ENCODE data around the gene ZSWIM5. TPM values are rescaled to one million over a fixed set of nuclear protein-coding genes. Genes with fewer than 3 reads are reported as not detected.
A peak's percentile ranks its signal among the peaks of the same experiment; 100 is the strongest.

Gene ZSWIM5
- total RNA-seq, 1 experiment from 2014 or later = 2.2 TPM

- H3K4me3 Mint-ChIP-seq = no peak overlapping the region
- H3K9me3 Mint-ChIP-seq = no peaks in the 10 kb centered on the region
- peaks cover 6% of the 10 kb centered on the region for H3K4me1 Mint-ChIP-seq
- no peak for TF ChIP-seq IRF2 (CRISPR knock-in tag; IDR thresholded peaks at IDR 0.05; ENCODE audit: borderline replicate concordance, low read depth)
- TF ChIP-seq NR3C1 (CRISPR knock-in tag; conservative IDR thresholded peaks at IDR 0.05; ENCODE audit: low read depth) = no peak
- TF ChIP-seq ZNF425 (CRISPR knock-in tag; conservative IDR thresholded peaks at IDR 0.05) = no peak
- no peak for TF ChIP-seq HMGA2 (CRISPR knock-in tag; IDR thresholded peaks at IDR 0.05)
- TF ChIP-seq, protein P1, sequence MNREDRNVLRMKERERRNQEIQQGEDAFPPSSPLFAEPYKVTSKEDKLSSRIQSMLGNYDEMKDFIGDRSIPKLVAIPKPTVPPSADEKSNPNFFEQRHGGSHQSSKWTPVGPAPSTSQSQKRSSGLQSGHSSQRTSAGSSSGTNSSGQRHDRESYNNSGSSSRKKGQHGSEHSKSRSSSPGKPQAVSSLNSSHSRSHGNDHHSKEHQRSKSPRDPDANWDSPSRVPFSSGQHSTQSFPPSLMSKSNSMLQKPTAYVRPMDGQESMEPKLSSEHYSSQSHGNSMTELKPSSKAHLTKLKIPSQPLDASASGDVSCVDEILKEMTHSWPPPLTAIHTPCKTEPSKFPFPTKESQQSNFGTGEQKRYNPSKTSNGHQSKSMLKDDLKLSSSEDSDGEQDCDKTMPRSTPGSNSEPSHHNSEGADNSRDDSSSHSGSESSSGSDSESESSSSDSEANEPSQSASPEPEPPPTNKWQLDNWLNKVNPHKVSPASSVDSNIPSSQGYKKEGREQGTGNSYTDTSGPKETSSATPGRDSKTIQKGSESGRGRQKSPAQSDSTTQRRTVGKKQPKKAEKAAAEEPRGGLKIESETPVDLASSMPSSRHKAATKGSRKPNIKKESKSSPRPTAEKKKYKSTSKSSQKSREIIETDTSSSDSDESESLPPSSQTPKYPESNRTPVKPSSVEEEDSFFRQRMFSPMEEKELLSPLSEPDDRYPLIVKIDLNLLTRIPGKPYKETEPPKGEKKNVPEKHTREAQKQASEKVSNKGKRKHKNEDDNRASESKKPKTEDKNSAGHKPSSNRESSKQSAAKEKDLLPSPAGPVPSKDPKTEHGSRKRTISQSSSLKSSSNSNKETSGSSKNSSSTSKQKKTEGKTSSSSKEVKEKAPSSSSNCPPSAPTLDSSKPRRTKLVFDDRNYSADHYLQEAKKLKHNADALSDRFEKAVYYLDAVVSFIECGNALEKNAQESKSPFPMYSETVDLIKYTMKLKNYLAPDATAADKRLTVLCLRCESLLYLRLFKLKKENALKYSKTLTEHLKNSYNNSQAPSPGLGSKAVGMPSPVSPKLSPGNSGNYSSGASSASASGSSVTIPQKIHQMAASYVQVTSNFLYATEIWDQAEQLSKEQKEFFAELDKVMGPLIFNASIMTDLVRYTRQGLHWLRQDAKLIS (CRISPR knock-in tag; IDR thresholded peaks at IDR 0.05; ENCODE audit: borderline replicate concordance) = no peak
- no peak for TF ChIP-seq JUN (CRISPR knock-in tag; IDR thresholded peaks at IDR 0.05)
- TF ChIP-seq TCF7 (CRISPR knock-in tag; IDR thresholded peaks at IDR 0.05; ENCODE audit: low read depth) = no peak
- no peak for TF ChIP-seq ZSCAN18 (CRISPR knock-in tag; IDR thresholded peaks at IDR 0.05)
- no peak for TF ChIP-seq ZNF416 (CRISPR knock-in tag; IDR thresholded peaks at IDR 0.05)
- TF ChIP-seq GRHL2 (CRISPR knock-in tag; IDR thresholded peaks at IDR 0.05; ENCODE audit: insufficient replicate concordance, severe bottlenecking) = no peak
- no peak for TF ChIP-seq CDX4 (CRISPR knock-in tag; IDR thresholded peaks at IDR 0.05; ENCODE audit: borderline replicate concordance)
- no peak for TF ChIP-seq TP53 (CRISPR knock-in tag; IDR thresholded peaks at IDR 0.05)
- TF ChIP-seq, protein P2, sequence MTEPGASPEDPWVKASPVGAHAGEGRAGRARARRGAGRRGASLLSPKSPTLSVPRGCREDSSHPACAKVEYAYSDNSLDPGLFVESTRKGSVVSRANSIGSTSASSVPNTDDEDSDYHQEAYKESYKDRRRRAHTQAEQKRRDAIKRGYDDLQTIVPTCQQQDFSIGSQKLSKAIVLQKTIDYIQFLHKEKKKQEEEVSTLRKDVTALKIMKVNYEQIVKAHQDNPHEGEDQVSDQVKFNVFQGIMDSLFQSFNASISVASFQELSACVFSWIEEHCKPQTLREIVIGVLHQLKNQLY (CRISPR knock-in tag; IDR thresholded peaks at IDR 0.05) = no peak
- H3K36me3 Mint-ChIP-seq = peaks cover 24% of the 10 kb centered on the region
- POLR2A ChIA-PET = interaction anchor here (1.2 kb wide), 1 partner anchor 11 kb away, joined by 4 read pairs; the partner anchor contains the start of gene UROD
- no peaks in the 10 kb centered on the region for H3K27me3 Mint-ChIP-seq (ENCODE audit: low read depth)
- peak overlapping the region; percentile 22; the same call in 1 of the 2 replicates for H3K27ac Mint-ChIP-seq
- no peak for DNase-seq (ENCODE audit: low spot score)
- CTCF ChIA-PET = interaction anchor here (0.5 to 2.0 kb wide), 2 partner anchors 165 to 190 kb away, joined by 4 read pairs; no protein-coding TSS in a partner anchor
- ATAC-seq = no peak; the same call in 1 of the 2 replicates
These were observed 205.4 kb downstream of the ZSWIM5 start for GRCh38 chr1:45001011-45001481.

DNA sequence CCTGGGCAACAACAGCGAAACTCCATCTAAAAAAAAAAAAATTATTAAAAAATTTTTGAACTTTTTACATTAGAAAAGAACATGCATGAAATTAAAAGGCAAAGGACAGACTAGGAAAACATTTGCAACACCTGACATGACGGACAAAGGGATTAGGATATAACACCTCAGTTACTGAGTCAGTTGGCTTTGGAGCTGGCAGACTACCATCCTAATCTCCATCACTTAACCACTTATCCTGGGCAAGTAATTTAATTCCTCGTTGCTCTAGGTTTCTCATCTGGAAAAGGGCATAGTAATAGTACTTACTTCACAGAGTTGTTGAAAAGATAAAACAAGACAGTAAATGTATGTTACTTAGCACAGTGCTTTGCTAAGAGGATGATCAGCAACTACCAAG is 207.2 kb downstream of the ZSWIM5 start:
- ChIA-PET CTCF (no interaction called here), POLR2A (interaction anchor here (0.5 to 0.7 kb wide), 2 partner anchors 29 to 188 kb away, joined by 3 read pairs; no protein-coding TSS in a partner anchor)
- H3K9me3 Mint-ChIP-seq = peaks cover 7% of the 10 kb centered on the region; the same call in 1 of the 2 replicates
- no peak for DNase-seq (ENCODE audit: low spot score)
- H3K27me3 Mint-ChIP-seq (ENCODE audit: low read depth) = no peaks in the 10 kb centered on the region
- no peak for ATAC-seq
- no peak overlapping the region for H3K27ac Mint-ChIP-seq
- H3K36me3 Mint-ChIP-seq = peaks cover 13% of the 10 kb centered on the region
- peaks cover 6% of the 10 kb centered on the region for H3K4me1 Mint-ChIP-seq
- H3K4me3 Mint-ChIP-seq = no peak overlapping the region
- TF ChIP-seq MYBL2 (CRISPR knock-in tag; IDR thresholded peaks at IDR 0.05) = no peak
- TF ChIP-seq, protein P3, sequence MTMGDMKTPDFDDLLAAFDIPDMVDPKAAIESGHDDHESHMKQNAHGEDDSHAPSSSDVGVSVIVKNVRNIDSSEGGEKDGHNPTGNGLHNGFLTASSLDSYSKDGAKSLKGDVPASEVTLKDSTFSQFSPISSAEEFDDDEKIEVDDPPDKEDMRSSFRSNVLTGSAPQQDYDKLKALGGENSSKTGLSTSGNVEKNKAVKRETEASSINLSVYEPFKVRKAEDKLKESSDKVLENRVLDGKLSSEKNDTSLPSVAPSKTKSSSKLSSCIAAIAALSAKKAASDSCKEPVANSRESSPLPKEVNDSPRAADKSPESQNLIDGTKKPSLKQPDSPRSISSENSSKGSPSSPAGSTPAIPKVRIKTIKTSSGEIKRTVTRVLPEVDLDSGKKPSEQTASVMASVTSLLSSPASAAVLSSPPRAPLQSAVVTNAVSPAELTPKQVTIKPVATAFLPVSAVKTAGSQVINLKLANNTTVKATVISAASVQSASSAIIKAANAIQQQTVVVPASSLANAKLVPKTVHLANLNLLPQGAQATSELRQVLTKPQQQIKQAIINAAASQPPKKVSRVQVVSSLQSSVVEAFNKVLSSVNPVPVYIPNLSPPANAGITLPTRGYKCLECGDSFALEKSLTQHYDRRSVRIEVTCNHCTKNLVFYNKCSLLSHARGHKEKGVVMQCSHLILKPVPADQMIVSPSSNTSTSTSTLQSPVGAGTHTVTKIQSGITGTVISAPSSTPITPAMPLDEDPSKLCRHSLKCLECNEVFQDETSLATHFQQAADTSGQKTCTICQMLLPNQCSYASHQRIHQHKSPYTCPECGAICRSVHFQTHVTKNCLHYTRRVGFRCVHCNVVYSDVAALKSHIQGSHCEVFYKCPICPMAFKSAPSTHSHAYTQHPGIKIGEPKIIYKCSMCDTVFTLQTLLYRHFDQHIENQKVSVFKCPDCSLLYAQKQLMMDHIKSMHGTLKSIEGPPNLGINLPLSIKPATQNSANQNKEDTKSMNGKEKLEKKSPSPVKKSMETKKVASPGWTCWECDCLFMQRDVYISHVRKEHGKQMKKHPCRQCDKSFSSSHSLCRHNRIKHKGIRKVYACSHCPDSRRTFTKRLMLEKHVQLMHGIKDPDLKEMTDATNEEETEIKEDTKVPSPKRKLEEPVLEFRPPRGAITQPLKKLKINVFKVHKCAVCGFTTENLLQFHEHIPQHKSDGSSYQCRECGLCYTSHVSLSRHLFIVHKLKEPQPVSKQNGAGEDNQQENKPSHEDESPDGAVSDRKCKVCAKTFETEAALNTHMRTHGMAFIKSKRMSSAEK (CRISPR knock-in tag; IDR thresholded peaks at IDR 0.05; ENCODE audit: borderline replicate concordance) = no peak
- TF ChIP-seq, protein P2 (CRISPR knock-in tag; IDR thresholded peaks at IDR 0.05) = no peak
- no peak for TF ChIP-seq ZNF219 (CRISPR knock-in tag; IDR thresholded peaks at IDR 0.05; ENCODE audit: borderline replicate concordance)
- no peak for TF ChIP-seq TP53 (CRISPR knock-in tag; IDR thresholded peaks at IDR 0.05)
- no peak for TF ChIP-seq GABPB1 (CRISPR knock-in tag; IDR thresholded peaks at IDR 0.05)
- no peak for TF ChIP-seq USF1 (CRISPR knock-in tag; IDR thresholded peaks at IDR 0.05)

Measured in WTC11 (cell line).